Measurements from ENCODE around the gene SLC6A11.

The SLC6A11 gene

GRCh38 chr3:10775259-10775658, 40.8 kb upstream of the SLC6A11 start:
- Histone ChIP-seq H3K27me3 (ENCODE audit: insufficient read depth, poor library complexity, severe bottlenecking) (no peaks in the 10 kb centered on the region), H3K4me3 (ENCODE audit: severe bottlenecking) (no peak overlapping the region), H3K9me3 (ENCODE audit: severe bottlenecking) (no peaks in the 10 kb centered on the region), H3K36me3 (ENCODE audit: low read depth) (no peaks in the 10 kb centered on the region), H3K27ac (ENCODE audit: poor library complexity, severe bottlenecking) (no peak overlapping the region), H3K4me1 (ENCODE audit: insufficient read depth, poor library complexity, severe bottlenecking) (peaks cover 14% of the 10 kb centered on the region)
- ATAC-seq (ENCODE audit: low read depth) (no peak), DNase-seq (ENCODE audit: low spot score) (no peak)
- TF ChIP-seq CTCF (IDR thresholded peaks at IDR 0.05; ENCODE audit: poor library complexity, severe bottlenecking), result no peak

DNA sequence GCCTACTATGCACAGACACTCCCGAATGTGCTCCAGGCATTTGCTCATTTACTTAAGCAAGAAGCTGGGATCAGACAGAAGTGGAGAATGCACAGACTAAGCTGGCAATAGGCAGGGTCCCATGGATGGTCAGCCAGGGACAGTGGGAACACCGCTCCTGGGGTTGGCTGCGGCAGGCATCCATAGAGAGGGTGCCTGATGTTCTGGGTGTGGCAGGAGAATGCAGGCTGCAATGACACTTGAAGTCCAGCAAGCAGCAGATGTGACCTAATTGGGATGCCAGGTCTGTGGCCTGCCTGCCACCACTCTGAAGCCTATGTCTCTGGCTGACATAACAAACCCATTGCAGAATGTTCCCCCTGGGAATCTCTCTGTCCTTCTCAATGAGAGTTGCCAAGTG, 40.2 kb upstream of the SLC6A11 start:
- peaks cover 16% of the 10 kb centered on the region for H3K4me1 ChIP-seq (ENCODE audit: insufficient read depth, poor library complexity, severe bottlenecking)
- no peaks in the 10 kb centered on the region for H3K27me3 ChIP-seq (ENCODE audit: insufficient read depth, poor library complexity, severe bottlenecking)
- no peak overlapping the region for H3K27ac ChIP-seq (ENCODE audit: poor library complexity, severe bottlenecking)
- no peak for ATAC-seq (ENCODE audit: low read depth)
- H3K4me3 ChIP-seq (ENCODE audit: severe bottlenecking), result no peak overlapping the region
- H3K36me3 ChIP-seq (ENCODE audit: low read depth), result no peaks in the 10 kb centered on the region
- TF ChIP-seq CTCF (IDR thresholded peaks at IDR 0.05; ENCODE audit: poor library complexity, severe bottlenecking), result no peak
- DNase-seq (ENCODE audit: low spot score), result no peak
- no peaks in the 10 kb centered on the region for H3K9me3 ChIP-seq (ENCODE audit: severe bottlenecking)

DNA sequence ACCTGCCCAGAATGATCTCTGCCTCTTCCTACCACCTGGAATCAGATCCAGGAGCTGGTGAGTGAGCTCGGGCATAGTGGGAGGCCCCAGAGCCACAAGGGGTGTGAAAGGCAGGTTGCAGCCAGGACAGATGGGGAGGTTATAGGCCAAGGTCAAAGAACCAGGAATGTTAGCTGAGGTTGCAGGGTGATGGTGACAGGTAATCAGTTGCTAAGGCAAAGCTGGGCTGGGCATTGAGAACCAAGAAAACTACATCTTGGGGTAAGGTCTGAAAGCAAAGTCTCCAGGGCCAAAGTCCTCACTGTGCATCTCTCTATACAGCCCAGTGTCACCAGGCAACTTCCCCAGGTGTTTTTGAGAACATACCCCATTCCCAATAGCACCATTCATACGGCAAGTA, 38.4 kb upstream of the SLC6A11 start:
- H3K27ac ChIP-seq (ENCODE audit: poor library complexity, severe bottlenecking), result no peak overlapping the region
- ATAC-seq (ENCODE audit: low read depth) (no peak), DNase-seq (ENCODE audit: low spot score) (no peak)
- no peaks in the 10 kb centered on the region for H3K36me3 ChIP-seq (ENCODE audit: low read depth)
- peaks cover 7% of the 10 kb centered on the region for H3K4me1 ChIP-seq (ENCODE audit: insufficient read depth, poor library complexity, severe bottlenecking)
- H3K4me3 ChIP-seq (ENCODE audit: severe bottlenecking), result no peak overlapping the region
- H3K9me3 ChIP-seq (ENCODE audit: severe bottlenecking), result no peaks in the 10 kb centered on the region
- no peak for TF ChIP-seq CTCF (IDR thresholded peaks at IDR 0.05; ENCODE audit: poor library complexity, severe bottlenecking)
- H3K27me3 ChIP-seq (ENCODE audit: insufficient read depth, poor library complexity, severe bottlenecking), result no peaks in the 10 kb centered on the region

GRCh38 chr3:10778492-10779292, 37.3 kb upstream of the SLC6A11 start:
- Histone ChIP-seq H3K4me3 (ENCODE audit: severe bottlenecking) (no peak overlapping the region), H3K9me3 (ENCODE audit: severe bottlenecking) (no peaks in the 10 kb centered on the region), H3K36me3 (ENCODE audit: low read depth) (no peaks in the 10 kb centered on the region), H3K27me3 (ENCODE audit: insufficient read depth, poor library complexity, severe bottlenecking) (no peaks in the 10 kb centered on the region), H3K4me1 (ENCODE audit: insufficient read depth, poor library complexity, severe bottlenecking) (peaks cover 7% of the 10 kb centered on the region), H3K27ac (ENCODE audit: poor library complexity, severe bottlenecking) (no peak overlapping the region)
- ATAC-seq (ENCODE audit: low read depth) (no peak), DNase-seq (ENCODE audit: low spot score) (no peak)
- no peak for TF ChIP-seq CTCF (IDR thresholded peaks at IDR 0.05; ENCODE audit: poor library complexity, severe bottlenecking)

- Histone ChIP-seq H3K36me3 (ENCODE audit: low read depth) (no peaks in the 10 kb centered on the region), H3K4me3 (ENCODE audit: severe bottlenecking) (no peak overlapping the region), H3K4me1 (ENCODE audit: insufficient read depth, poor library complexity, severe bottlenecking) (peaks cover 7% of the 10 kb centered on the region), H3K27me3 (ENCODE audit: insufficient read depth, poor library complexity, severe bottlenecking) (no peaks in the 10 kb centered on the region), H3K27ac (ENCODE audit: poor library complexity, severe bottlenecking) (no peak overlapping the region), H3K9me3 (ENCODE audit: severe bottlenecking) (no peaks in the 10 kb centered on the region)
- no peak for TF ChIP-seq CTCF (IDR thresholded peaks at IDR 0.05; ENCODE audit: poor library complexity, severe bottlenecking)
- ATAC-seq (ENCODE audit: low read depth), result no peak
- no peak for DNase-seq (ENCODE audit: low spot score)
Measured at GRCh38 chr3:10779293-10779805, 36.7 kb upstream of the SLC6A11 start.

Measured in RWPE2 (cell line).